ENCODE results near the gene ZNF716. TPM values are rescaled to one million over a fixed set of nuclear protein-coding genes. Genes with fewer than 3 reads are reported as not detected.
"Not testable (repeated sequence)": the region's sequence is repeated elsewhere in the genome, so short reads cannot be mapped to it uniquely, and the experiment has no call there.

Gene ZNF716
- total RNA-seq, 1 donor from 2014 or later: not detected

DNA sequence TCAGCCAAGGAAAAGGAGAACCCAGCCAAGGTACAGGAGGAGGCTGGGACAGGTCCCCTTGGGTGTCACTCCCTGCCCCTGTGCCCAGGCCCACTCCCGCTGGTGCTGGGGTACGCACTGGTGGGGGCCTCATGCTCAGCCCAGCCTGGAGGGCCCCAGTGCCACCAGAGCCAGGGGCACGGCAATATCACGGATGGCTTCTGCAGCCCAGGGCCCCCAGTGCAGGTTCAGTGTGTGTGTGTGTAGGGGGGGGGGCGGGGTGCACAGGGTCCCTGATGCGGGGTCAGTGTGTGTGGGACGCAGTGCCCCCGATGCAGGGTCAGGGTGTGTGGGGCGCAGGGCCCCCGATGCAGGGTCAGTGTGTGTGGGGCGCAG, 23.4 kb upstream of the ZNF716 start:
- DNase-seq: no peak

DNA sequence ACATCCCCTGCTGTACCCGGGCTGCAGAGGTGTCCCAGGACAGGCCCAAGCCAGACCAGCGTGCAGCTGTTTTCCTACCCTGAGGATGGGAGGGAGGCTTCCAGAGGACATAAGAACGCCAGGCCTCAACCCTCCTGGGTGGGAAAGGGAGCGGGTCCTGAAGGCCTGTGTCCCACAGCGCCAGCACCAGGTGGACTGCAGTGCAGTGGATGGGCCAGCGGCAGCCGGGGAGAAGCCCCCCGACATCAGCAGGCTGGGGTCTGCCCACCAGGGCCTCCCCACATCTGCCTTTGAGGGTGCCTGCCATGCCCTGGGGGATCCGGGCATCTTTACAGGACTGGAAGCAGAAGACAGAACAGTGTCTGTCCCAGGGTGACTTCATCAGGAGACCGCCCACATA, 22.8 kb upstream of the ZNF716 start:
- no peak for DNase-seq

GRCh38 chr7:57427594-57427993, 22.4 kb upstream of the ZNF716 start:
- DNase-seq: no peak

- no peak for DNase-seq
Measured at GRCh38 chr7:57432583-57432982, 17.4 kb upstream of the ZNF716 start.

DNA sequence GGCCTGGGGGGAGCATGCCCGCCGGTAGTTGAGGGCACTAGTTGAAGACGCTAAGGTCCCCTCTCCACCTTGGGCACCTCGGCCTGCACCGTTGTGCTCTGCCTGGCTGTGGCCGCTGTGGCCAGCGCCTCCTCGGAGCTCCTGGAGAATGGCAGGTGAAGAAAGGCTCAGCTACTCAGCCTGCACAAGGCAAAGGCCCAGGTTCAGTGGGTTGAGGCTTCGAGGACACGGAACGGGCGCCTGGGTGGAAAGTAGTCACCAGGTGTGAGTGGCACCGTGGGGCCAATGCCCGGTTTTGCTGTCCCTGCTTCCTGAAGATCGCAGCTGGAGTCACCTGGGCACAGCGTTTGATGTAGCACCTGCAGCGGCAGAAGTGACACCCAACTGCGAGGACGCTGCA, 12.4 kb upstream of the ZNF716 start:
- no peak for DNase-seq

DNA sequence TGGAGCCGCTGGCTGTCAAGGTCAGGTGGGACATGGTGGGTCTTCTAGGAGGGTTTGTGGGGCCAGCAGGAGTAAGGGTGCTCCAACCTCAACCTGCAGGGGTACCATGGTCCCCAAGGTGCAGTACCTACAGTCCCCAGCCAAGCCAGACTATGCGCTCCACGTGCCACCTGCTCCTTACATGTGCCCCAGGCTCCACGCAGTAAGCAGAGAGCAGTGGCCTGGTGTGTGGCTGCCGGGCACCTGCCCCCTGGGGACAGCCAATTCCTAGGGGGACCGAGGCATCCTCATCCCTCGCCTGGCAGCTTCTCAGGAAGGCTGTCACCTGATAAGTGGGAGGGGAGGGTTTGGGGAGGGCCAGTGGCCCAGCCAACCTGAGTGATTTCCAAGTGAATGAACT, 11.7 kb upstream of the ZNF716 start:
- no peak for DNase-seq

GRCh38 chr7:57443567-57443966, 6.4 kb upstream of the ZNF716 start:
- DNase-seq: no peak

GRCh38 chr7:57469186-57469828, 19.3 kb downstream of the ZNF716 start:
- not testable (repeated sequence) for DNase-seq

GRCh38 chr7:57480304-57480703, 30.3 kb downstream of the ZNF716 start:
- DNase-seq: not testable (repeated sequence)

GRCh38 chr7:57485022-57485421, 35.0 kb downstream of the ZNF716 start:
- not testable (repeated sequence) for DNase-seq

DNA sequence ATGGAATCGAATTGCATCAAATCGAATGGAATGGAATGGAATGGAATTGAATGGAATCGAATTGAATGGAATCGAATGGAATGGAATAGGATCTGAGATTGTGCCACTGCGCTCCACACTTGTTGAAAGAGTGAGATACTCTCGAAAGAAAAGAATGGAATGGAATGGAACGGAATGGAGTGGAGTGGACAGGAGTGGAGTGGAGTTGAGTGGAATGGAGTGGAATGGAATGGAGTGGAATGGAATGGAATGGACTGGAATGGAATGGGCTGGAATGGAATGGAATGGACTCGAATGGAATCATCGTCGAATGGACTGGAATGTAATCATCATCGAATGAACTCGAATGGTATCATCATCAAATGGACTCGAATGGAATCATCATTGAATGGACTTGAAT, 38.0 kb downstream of the ZNF716 start:
- DNase-seq: no peak

- not testable (repeated sequence) for DNase-seq
Measured at GRCh38 chr7:57495111-57495510, 45.1 kb downstream of the ZNF716 start.

GRCh38 chr7:57496395-57496794, 46.4 kb downstream of the ZNF716 start:
- DNase-seq: no peak

DNA sequence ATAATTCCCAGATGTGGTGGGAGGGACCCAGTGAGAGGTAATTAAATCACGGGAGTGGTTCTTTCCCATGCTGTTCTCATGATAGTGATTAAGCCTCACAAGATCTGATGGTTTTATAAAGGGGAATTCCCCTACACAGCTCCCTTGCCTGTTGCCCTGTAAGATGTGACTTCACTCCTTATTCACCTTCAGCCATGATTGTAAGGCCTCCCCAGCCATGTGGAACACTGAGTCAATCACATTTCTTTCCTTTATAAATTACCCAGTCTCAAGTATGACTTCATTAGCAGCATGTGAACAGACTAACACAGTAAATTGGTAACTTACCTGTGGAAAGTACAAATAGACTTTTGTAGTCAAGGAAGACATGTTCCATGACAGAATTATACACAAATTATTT, 55.2 kb downstream of the ZNF716 start:
- no peak for DNase-seq

Small RNA genes lying within 50 kb of the gene (small RNA-seq; reads per million reads assigned to genes)
- gene MIR3147: not detected

Measured in occipital lobe (tissue), 3 donors.